ENCODE results near the gene TMEM238L.

- TF ChIP-seq POLR2A (IDR thresholded peaks at IDR 0.05; ENCODE audit: low read length) (no peak), GATA1 (IDR thresholded peaks at IDR 0.05; ENCODE audit: low read depth, low read length) (no peak)
Measured at GRCh38 chr17:10773391-10773790, 30.5 kb downstream of the TMEM238L start.

Measured in erythroblast (primary cell).